SJCRH30 (cell line): Measurements from ENCODE around the gene OLFM3. TPM values are rescaled to one million over a fixed set of nuclear protein-coding genes. Genes with fewer than 3 reads are reported as not detected.

Experiments
- DNase-seq, 2 experiments: peaks; one replicate each; pipeline ENCODE4 v3.0.0-alpha.2; 2015 to 2020
- H3K27ac ChIP-seq: fragments of 250-450 bp; sonication (Bioruptor Pico); 2 replicates; pipeline ENCODE4 v1.5.1; 2020; ENCODE audit warnings: mild to moderate bottlenecking, moderate library complexity
- H3K27me3 ChIP-seq: fragments of 250-450 bp; sonication (Bioruptor Pico); 2 replicates; pipeline ENCODE4 v1.5.1; 2020; ENCODE audit warnings: mild to moderate bottlenecking, moderate library complexity
- H3K36me3 ChIP-seq: fragments of 250-450 bp; sonication (Bioruptor Pico); 2 replicates; pipeline ENCODE4 v1.5.1; 2020; ENCODE audit warnings: mild to moderate bottlenecking, moderate library complexity
- H3K4me1 ChIP-seq: fragments of 250-450 bp; sonication (Bioruptor Pico); 2 replicates; pipeline ENCODE4 v1.5.1; 2020; ENCODE audit warnings: mild to moderate bottlenecking, moderate library complexity
- H3K4me3 ChIP-seq: fragments of 250-450 bp; sonication (Bioruptor Pico); 2 replicates; pipeline ENCODE4 v1.5.1; 2020; ENCODE audit warnings: mild to moderate bottlenecking, moderate library complexity
- H3K9me3 ChIP-seq: fragments of 250-450 bp; sonication (Bioruptor Pico); replicated peaks from 2 replicates; pipeline ENCODE4 v1.5.1; 2020; ENCODE audit warnings: mild to moderate bottlenecking, moderate library complexity
- total RNA-seq: library from RNA; depleted of rRNA; stranded (reverse); fragments of >200 nt; shearing (Covaris generic); gene quantifications from 2 replicates; pipeline ENCODE4 v1.2.3, GENCODE V29; 2014; rRNA removed

OLFM3 gene
- total RNA-seq = 2.8 and 3.3 TPM in 2 replicates

DNA sequence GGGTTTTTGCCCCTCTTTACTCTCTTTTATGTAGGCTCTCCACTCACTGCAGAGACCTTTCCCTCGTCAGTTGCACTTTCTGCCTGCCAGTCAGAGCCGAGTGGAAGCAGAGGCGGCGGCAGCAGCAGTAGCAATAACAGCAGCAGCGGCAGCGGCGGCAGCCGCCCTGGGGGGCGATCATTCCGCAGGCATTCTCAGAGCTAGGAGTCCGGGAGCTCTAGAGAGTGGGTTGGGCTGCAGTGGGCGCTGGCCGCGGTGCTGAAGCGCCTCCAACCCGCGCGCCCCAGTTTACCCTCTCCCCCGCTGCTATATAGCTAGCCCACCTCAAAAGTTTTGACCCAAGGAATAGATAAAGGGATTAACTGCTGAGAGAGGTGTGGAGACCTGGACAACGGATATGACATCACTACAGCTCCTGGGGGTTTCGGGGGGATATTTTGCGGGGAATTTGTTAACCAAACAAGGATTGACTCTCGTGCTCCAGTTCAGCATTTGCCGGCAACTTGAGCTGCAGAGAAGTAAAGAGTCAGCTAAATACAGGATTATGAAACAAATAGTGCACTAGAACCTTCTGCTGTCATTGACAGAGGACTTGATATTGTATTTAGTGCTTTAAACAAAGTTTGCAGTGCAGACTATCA, at the start of gene OLFM3:
OLFM3 (minus strand) TSS at position 102 of the 641 bp plus-strand sequence.
- H3K27me3 ChIP-seq = no peaks in the 10 kb centered on the region
- H3K4me1 ChIP-seq = no peaks in the 10 kb centered on the region
- H3K4me3 ChIP-seq = peak within 1 kb of the TSS; percentile 43
- H3K9me3 ChIP-seq = no peaks in the 10 kb centered on the region
- no peak within 1 kb of the TSS; the same call in 1 of the 2 replicates for H3K27ac ChIP-seq
- no peaks in the 10 kb centered on the region; the same call in 1 of the 2 replicates for H3K36me3 ChIP-seq
- DNase-seq = peak; percentile 68 to 74

DNA sequence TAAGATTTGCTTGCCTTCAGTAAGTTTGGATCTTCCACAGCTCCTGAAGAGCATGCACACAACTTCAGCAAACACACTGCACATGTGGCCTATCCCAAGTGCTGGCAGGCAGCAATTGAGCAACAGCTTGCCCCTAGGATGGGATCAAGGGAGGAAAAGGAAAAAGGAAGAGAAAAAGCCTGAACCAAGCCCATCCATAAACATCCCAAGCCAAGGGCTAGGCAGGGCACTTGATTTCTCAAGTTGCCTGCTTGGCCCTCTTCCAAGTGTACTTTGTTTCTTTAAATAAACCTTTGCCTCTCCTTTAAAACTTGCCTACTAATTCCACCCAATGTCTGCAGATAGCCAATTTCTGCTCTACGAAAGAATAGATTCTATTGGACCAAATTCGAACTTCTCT, 49.0 kb upstream of the OLFM3 start:
- H3K36me3 ChIP-seq = no peaks in the 10 kb centered on the region
- no peaks in the 10 kb centered on the region for H3K4me1 ChIP-seq
- no peaks in the 10 kb centered on the region for H3K9me3 ChIP-seq
- DNase-seq = peak in 1 of 2 experiments; percentile 24
- no peaks in the 10 kb centered on the region for H3K27me3 ChIP-seq
- no peak overlapping the region for H3K4me3 ChIP-seq
- no peak overlapping the region for H3K27ac ChIP-seq

DNA sequence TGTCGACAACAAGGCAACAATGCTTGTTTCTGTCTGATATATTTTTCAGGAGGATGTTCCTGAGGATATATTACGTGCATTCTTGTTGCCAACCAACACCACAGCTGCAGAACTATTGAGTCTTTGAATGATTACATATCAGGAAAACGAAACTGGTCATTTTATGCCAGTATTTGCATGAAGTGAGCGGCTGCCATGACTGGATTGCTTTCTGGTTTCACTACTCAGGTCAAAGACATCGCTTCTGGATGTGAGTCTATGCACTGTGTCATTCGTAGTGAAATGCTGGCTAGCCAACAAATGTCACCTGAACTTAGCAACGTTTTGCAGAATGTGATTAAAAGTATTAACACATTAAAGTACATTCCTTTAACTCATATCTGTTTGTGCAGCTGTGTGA, 35.8 kb upstream of the OLFM3 start:
- H3K36me3 ChIP-seq = no peaks in the 10 kb centered on the region
- H3K27me3 ChIP-seq = no peaks in the 10 kb centered on the region
- no peak overlapping the region for H3K27ac ChIP-seq
- no peaks in the 10 kb centered on the region for H3K9me3 ChIP-seq
- no peak overlapping the region for H3K4me3 ChIP-seq
- no peaks in the 10 kb centered on the region for H3K4me1 ChIP-seq
- DNase-seq = no peak

DNA sequence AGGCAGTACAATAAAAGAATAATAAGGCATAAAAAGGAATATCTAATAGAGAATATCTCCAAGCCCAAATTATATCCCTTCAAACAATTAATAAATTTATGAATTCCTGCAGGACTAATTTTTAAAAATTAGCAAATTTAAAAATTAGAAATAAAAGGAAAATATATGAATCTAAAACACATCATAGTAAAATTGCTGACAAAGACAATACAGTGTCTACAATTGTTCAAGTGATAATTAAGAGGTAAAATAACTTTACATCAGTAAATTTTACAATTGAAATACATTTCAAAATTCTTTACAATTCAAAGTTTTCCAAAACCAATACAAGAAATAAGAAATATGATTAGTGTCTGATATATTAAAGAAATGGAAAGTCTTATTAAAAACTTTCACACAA, 22.8 kb upstream of the OLFM3 start:
- Histone ChIP-seq H3K4me3 (no peak overlapping the region), H3K4me1 (no peaks in the 10 kb centered on the region), H3K36me3 (no peaks in the 10 kb centered on the region), H3K27me3 (no peaks in the 10 kb centered on the region), H3K9me3 (no peaks in the 10 kb centered on the region), H3K27ac (no peak overlapping the region)
- no peak for DNase-seq

DNA sequence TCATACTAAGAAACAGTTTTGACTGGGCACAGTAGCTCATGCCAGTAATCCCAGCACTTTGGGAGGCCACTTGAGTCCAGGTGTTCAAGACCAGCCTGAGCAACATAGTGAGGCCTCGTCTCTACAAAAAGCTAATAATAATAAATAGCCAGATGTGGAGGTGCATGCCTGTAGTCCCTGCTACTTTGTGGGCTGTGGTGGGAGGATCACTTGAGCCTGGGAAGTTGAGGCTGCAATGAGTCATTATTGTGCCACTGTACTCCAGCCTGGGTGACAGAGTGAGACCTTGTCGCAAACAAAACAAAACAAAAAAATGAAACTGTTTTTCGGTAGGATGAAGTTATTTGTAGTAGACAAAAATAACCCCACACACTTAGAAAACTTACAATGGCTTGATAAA, 19.0 kb upstream of the OLFM3 start:
- H3K36me3 ChIP-seq = no peaks in the 10 kb centered on the region
- H3K9me3 ChIP-seq = no peaks in the 10 kb centered on the region
- DNase-seq = no peak
- H3K4me3 ChIP-seq = no peak overlapping the region
- no peak overlapping the region for H3K27ac ChIP-seq
- no peaks in the 10 kb centered on the region for H3K27me3 ChIP-seq
- H3K4me1 ChIP-seq = no peaks in the 10 kb centered on the region

DNA sequence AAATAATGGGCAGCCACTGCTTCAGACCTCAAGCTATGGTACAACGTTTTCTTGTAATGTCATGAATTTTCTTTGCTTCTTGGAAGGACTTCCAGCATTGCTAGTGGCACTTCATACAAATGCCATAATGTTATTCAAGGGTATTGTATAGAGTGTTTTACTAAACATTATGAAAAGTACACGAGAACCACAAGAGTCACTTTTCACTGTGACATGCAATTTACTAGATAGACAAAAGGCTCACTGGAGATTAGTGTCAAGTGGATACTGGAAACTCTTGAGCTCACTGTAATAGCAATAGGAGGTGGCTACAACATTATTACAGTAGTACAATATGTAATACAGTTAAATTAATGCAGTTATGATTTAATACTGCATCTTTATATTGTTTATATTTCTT, 5.3 kb upstream of the OLFM3 start:
- H3K27me3 ChIP-seq = no peaks in the 10 kb centered on the region
- no peak overlapping the region for H3K27ac ChIP-seq
- H3K9me3 ChIP-seq = no peaks in the 10 kb centered on the region
- no peak for DNase-seq
- H3K4me1 ChIP-seq = no peaks in the 10 kb centered on the region
- H3K4me3 ChIP-seq = no peak overlapping the region
- no peaks in the 10 kb centered on the region; the same call in 1 of the 2 replicates for H3K36me3 ChIP-seq

DNA sequence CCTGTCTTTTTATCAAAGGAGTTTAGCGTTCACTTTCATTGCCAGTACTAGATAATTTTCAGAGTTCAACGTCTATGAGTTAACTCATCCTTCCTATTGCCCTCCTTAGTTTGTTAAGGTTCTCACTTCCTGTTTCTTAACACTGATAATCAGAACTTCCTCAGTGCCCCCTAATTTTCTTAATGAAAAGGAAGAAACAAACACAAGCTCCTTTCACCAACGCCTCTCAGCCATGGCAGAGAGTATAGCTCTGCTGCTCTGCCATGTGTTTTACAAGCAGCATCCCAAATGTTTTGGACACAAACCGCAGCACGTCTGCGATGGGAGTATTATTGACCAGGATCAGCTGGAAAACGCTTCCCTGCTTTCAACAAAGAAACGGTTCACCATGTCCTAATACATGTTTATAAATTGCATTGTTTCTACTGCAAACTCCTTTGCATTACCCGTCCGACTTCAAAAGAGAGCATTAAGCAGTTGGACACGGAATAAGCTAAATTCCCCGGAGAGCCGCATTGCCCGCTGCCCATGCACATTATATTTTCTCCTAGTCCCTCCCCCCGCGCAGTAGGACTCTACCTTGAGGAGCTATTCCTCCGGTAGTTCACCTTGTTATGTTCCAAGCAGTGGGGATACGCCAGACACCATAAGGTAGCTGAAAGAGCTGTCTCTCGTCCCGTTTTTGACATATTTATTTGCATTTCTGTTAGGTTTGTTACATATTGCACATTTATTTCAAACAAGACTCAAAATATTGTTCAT, 561 bp downstream of the OLFM3 start:
- peak; percentile 11 to 27 for DNase-seq
- Histone ChIP-seq H3K27me3 (no peaks in the 10 kb centered on the region), H3K4me3 (peak overlapping the region; percentile 43), H3K27ac (no peak overlapping the region; the same call in 1 of the 2 replicates), H3K4me1 (no peaks in the 10 kb centered on the region), H3K36me3 (no peaks in the 10 kb centered on the region; the same call in 1 of the 2 replicates), H3K9me3 (no peaks in the 10 kb centered on the region)

DNA sequence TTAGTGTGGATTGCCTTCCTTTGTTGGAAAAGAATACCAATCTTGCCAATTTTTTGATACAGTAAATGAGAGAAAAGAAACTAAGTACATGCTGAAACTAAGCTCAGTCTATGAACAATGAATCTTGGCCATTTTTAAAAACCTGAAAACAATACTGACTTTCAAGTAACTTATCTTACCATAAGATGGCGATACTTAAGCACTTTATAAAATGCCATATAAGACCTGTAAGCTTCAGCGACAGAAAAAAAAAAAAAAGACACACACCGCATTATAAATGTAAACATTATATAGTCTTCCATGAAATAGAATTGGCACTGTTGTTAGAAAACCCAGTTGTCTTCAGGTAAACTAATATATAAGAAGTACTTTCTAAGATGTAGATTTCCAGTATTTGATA, 3.0 kb downstream of the OLFM3 start:
- no peaks in the 10 kb centered on the region for H3K4me1 ChIP-seq
- DNase-seq = peak in 1 of 2 experiments; percentile 20
- H3K36me3 ChIP-seq = no peaks in the 10 kb centered on the region; the same call in 1 of the 2 replicates
- H3K27me3 ChIP-seq = no peaks in the 10 kb centered on the region
- H3K27ac ChIP-seq = no peak overlapping the region
- H3K9me3 ChIP-seq = no peaks in the 10 kb centered on the region
- H3K4me3 ChIP-seq = no peak overlapping the region

DNA sequence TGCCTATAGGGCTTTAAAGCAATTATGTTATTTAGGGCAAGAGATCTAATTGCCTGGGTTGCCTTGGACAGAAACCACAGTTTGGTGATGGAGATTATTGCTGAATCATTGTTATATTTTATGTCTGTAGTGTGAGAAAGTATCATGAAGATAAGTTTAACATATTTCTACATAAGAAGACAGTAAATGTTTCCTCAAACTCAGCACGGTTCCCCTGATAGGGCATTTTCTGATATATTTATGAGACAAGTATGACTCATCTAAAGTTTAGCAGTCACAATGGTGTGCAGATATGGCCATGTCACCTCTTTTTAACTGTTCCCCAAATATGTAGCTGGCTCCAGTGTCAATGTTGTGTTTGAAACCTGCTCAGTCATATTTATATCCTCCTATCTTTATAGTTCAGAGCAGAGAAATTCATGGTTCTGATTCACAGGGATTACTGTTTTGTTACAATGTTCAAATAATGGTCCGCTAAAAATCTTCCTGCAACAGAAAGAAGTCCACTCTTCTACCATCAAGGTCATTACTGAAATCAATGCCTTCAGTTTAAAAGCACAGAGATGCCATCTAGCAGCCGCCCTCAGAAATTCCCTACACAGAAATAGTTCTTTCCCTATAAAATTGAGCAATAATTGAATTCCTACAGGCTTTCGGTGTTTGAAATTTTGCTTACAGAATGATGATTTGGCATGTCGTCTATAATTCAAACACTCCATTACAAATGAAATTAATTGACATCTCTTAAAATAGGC, 3.7 kb downstream of the OLFM3 start:
- Histone ChIP-seq H3K27ac (no peak overlapping the region), H3K4me3 (no peak overlapping the region), H3K9me3 (no peaks in the 10 kb centered on the region), H3K36me3 (no peaks in the 10 kb centered on the region; the same call in 1 of the 2 replicates), H3K27me3 (no peaks in the 10 kb centered on the region), H3K4me1 (no peaks in the 10 kb centered on the region)
- DNase-seq = no peak

DNA sequence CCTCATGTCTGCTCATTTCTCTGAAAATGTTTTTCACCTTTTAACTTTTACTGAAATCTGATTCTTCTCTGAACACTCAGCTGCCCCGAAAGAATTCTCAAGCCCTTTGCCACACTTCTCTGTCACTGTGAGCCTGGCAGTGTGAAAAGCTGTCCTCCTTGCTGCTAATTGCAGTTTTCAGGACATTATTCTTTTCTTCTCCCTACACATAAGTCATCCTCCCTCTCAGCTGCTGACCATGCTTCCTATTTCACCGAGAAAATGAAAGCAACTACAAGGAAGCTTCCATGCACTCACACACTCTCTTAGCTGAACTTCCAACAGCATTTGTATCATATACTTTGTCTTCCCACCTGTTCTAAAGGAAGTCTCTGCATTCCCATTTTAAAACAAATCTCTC, 15.8 kb downstream of the OLFM3 start:
- no peaks in the 10 kb centered on the region; the same call in 1 of the 2 replicates for H3K27me3 ChIP-seq
- no peaks in the 10 kb centered on the region; the same call in 1 of the 2 replicates for H3K9me3 ChIP-seq
- H3K36me3 ChIP-seq = no peaks in the 10 kb centered on the region
- H3K4me3 ChIP-seq = no peak overlapping the region; the same call in 1 of the 2 replicates
- DNase-seq = no peak
- peak overlapping the region; percentile 26; the same call in 1 of the 2 replicates for H3K27ac ChIP-seq
- H3K4me1 ChIP-seq = no peaks in the 10 kb centered on the region

DNA sequence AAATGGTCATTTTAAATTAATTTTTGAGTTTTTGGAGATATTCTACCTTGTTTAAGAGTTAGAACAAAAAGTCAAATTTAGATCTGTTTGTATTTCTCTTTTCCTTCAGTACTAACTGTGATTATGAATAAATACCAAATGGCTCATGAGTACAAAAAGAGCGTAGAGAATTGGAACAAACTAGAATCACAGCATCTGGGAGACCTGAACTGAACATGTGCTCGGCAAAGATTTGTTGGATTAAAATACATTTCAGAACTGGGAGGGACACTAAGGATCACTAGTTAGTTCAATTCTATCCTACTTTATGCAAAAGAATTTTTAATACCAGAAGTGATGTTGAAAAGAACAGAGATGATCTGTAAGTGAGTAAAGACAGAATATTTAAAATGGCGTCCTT, 19.5 kb downstream of the OLFM3 start:
- Histone ChIP-seq H3K4me1 (peaks cover 15% of the 10 kb centered on the region), H3K9me3 (no peaks in the 10 kb centered on the region; the same call in 1 of the 2 replicates), H3K27me3 (no peaks in the 10 kb centered on the region), H3K4me3 (no peak overlapping the region), H3K27ac (no peak overlapping the region), H3K36me3 (no peaks in the 10 kb centered on the region)
- DNase-seq = no peak

DNA sequence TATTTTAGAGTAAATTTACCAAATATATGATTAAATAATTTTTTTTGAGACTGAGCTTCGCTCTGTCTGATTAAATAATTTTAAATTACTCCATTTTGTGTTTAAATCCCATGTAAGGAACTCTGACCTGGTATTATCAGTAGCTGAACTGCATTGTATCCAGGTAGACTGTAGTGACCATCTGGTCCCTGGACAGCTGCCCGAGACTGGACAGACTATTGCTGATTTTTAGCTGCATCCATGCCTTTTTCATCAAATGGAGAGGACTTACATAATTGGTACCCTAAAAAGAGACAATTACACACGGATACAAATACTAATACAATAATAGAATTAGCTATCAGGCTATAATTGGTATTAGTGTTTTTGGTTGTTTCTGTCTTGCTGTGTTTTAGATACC, 20.6 kb downstream of the OLFM3 start:
- no peak for DNase-seq
- H3K4me3 ChIP-seq = no peak overlapping the region
- H3K27me3 ChIP-seq = no peaks in the 10 kb centered on the region
- no peak overlapping the region for H3K27ac ChIP-seq
- H3K9me3 ChIP-seq = no peaks in the 10 kb centered on the region; the same call in 1 of the 2 replicates
- H3K4me1 ChIP-seq = peaks cover 15% of the 10 kb centered on the region
- H3K36me3 ChIP-seq = no peaks in the 10 kb centered on the region

DNA sequence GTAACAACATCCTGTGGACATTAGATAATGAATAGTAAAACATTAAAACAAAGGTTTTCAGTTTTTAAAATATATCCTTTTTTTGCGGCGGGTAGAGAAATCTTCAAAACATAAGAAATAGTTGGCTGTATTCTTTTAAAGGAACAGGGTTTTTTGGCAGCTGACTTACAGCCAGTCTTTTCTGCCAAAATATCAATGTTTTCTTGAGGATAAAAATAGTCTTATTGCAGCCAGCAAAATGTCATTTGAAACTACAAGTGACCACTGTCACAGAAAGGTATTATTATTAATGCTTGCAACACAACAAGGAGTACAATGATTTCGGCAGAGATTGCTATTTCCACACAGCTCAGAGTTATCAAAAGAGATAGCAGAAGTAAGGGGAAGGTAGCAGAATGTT, 21.4 kb downstream of the OLFM3 start:
- H3K4me3 ChIP-seq = no peak overlapping the region
- H3K27me3 ChIP-seq = no peaks in the 10 kb centered on the region
- no peak overlapping the region for H3K27ac ChIP-seq
- H3K36me3 ChIP-seq = no peaks in the 10 kb centered on the region
- H3K4me1 ChIP-seq = peaks cover 15% of the 10 kb centered on the region
- no peak for DNase-seq
- H3K9me3 ChIP-seq = no peaks in the 10 kb centered on the region; the same call in 1 of the 2 replicates

DNA sequence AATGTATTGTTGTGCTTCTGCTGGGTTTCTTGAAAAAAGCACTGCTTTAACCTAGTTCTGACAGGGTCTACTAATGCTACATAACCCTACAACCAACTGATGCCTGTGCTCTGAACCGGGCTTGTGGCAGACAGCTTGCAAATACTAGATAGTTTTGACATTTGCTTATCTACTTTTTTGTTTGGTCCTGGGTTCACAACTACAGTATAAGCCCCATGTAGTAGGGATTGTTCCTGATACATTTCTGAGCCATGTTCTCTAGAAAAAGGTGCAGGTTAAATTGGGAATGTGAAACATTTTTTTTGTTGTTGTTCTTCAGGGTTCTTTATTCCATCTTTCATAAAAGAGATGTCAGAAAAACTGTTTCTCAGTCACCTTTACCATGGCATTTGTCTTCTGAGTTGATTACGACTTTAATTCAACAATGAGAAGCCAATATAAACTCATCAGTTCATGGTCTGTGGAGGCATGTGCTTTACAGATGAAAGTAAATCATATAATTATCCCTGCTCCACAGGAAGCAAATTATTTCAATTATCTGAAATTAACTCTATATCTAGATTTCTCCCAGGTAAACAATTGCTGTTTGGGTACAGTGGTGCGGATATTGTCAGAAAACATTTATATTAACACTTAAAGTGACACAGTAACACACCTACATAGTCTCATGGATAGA, 22.0 kb downstream of the OLFM3 start:
- Histone ChIP-seq H3K27ac (peak overlapping the region; percentile 79; the same call in 1 of the 2 replicates), H3K4me3 (no peak overlapping the region), H3K36me3 (no peaks in the 10 kb centered on the region), H3K27me3 (no peaks in the 10 kb centered on the region), H3K9me3 (no peaks in the 10 kb centered on the region; the same call in 1 of the 2 replicates), H3K4me1 (peaks cover 15% of the 10 kb centered on the region)
- DNase-seq = no peak
